IPS-15b (cell line): ENCODE data around the gene HECTD4.

Experiments
- H3K27me3 ChIP-seq: one replicate; pipeline ENCODE4 v1.6.1; 2013; ENCODE audit warnings: low read length; ENCODE audit not compliant: control insufficient read depth, insufficient read depth
- H3K36me3 ChIP-seq: one replicate; pipeline ENCODE4 v1.6.1; 2013; ENCODE audit warnings: low read length; ENCODE audit not compliant: control insufficient read depth, insufficient read depth
- H3K4me1 ChIP-seq: one replicate; pipeline ENCODE4 v1.6.1; 2013; ENCODE audit warnings: mild to moderate bottlenecking, low read length; ENCODE audit not compliant: control insufficient read depth, insufficient read depth
- H3K4me3 ChIP-seq: one replicate; pipeline ENCODE4 v1.5.1; 2013; ENCODE audit warnings: low read depth, low read length
- H3K9ac ChIP-seq: one replicate; pipeline ENCODE4 v1.6.1; 2013; ENCODE audit warnings: low read depth, mild to moderate bottlenecking, low read length
- H3K9me3 ChIP-seq: one replicate; pipeline ENCODE4 v1.6.1; 2013; ENCODE audit warnings: mild to moderate bottlenecking, low read length; ENCODE audit not compliant: control insufficient read depth, insufficient read depth

Gene HECTD4

DNA sequence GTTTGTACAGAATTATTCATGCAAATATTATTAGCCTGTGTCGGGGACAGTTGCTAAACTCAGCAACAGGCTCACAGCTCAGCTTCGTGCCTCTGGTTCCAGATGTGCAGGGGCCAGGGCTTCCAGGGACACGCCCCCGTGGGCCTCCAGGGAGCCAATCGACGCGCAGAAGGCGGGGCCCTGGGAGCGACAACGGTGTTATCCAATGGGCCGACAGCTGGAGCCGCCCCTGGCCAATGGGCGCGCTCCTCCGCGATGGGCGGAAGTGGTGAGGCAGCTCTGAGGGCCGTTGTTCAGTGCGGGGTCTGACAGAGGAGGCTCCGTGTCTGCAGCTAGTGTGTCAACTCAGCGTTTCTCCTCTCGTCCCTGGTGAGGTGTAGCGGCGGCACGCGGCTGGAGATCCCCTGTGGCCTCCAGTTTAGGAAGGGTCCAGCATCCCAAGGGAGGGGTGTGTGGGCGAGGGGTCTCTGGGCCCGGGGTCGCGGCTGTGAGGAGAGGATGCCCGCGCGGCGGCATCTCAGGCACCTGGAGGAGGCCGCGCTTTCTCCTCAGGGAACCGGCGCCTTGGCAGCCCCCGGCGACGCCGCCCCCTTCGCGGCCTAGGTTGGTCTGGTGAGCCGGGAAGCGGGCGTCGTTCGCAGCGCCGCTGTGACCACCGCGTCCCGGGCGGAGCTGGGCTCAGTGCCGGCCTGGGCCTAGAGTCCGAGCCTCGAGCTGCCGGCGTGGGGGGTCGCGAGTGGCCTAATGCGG lies 256.8 kb downstream of the HECTD4 start, which contains the start of gene TRAFD1:
Gene TRAFD1, plus strand, starts transcription at position 311 of the 750 bp plus-strand sequence. CDS start 4,963 bp downstream, outside the sequence.
- Histone ChIP-seq H3K36me3 (no peaks in the 10 kb centered on the region), H3K27me3 (no peaks in the 10 kb centered on the region), H3K9ac (peak within 1 kb of the TSS; percentile 73), H3K9me3 (no peaks in the 10 kb centered on the region), H3K4me3 (peak within 1 kb of the TSS; percentile 91), H3K4me1 (peaks cover 13% of the 10 kb centered on the region)

DNA sequence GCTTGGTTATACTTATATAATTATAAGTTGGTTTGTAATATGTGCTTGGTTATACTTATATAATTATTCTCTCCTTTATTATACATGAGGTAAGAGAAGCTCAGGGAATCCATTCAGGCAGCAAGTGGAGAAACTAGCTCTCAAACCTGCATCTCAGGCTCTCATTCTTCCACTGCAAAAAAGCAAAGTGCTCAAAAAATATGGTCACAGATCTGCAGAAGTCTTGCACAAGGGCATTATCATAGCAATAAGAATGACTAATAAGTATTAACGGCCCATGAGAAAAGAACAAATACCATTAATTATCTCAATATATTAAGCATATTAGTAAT lies 257.3 kb downstream of the HECTD4 start:
- Histone ChIP-seq H3K9ac (no peak overlapping the region), H3K4me1 (peaks cover 13% of the 10 kb centered on the region), H3K27me3 (no peaks in the 10 kb centered on the region), H3K4me3 (no peak overlapping the region), H3K36me3 (no peaks in the 10 kb centered on the region), H3K9me3 (no peaks in the 10 kb centered on the region)

DNA sequence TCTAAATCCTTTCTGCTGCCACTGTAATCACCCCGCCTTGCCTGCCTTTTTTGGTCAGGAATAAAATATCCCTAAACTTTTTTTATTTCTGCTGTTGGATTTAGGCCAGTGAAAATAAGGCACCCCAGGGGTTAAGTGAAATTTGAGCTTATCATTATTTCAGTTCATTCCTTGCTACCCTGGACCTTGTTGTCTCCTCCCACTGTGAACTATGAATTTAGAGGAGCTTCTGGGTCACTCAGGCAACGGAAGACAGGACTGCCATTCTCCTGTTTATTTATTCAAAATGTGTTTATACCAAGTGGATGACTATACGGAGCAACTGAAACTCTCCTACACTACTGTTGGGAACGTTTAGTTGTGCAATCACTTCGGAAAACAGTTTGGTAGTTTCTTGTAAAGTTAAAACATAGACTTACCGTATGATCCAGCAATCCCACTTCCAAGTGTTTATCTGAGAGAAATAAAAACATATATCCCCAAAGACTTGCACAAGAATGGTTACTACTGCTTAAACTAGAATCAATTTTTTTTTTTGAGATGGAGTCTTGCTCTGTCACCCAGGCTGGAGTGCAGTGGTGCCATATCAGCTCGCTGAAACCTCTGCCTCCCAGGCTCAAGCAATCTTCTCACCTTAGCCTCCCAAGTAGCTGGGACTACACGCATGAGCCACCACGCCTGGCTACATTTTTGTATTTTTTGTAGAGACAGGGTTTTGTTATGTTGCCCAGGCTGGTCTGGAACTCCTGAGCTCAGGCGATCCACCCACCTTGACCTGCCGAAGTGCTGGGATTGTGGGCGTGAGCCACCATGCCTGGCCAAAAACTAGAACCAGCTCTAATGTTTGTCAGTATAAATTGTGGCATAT lies 259.2 kb downstream of the HECTD4 start:
- no peak overlapping the region for H3K4me3 ChIP-seq
- H3K36me3 ChIP-seq, result no peaks in the 10 kb centered on the region
- peaks cover 13% of the 10 kb centered on the region for H3K4me1 ChIP-seq
- H3K9me3 ChIP-seq, result no peaks in the 10 kb centered on the region
- H3K27me3 ChIP-seq, result no peaks in the 10 kb centered on the region
- no peak overlapping the region for H3K9ac ChIP-seq

DNA sequence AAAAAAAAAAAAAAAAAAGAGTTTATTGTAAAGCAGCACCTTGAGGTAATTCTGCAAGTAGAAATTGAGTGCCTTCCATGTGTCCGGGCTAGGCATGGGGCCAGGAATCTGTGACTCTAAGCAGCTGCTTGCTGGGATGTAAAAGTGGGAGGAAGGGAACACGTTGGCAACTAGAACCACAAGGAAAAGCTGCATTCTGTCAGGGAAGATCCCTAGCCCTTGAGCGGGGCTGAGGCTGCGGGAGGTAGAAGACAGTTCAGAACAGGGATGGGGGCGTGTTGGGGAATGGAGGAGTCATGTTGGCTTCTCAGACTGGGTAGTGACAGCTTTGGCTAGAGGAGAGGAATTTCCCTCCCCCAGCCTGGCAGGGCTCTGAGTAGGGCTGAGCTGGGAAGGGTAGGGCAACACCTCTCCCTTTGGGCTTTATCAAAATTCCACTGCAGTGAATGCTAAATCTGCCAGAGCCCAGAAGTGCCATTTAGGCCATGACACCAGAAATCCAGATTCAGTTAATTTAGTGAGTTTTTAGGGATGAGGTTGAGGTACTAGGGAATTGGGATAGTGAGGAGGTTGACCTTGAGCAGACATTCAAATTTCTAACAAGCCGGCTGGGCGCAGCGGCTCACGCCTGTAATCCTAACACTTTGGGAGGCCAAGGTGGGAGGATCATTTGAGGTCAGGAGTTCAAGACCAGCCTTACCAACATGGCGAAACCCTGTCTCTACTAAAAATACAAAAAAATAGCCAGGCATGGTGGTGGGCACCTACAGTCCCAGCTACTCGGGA lies 260.3 kb downstream of the HECTD4 start:
- H3K4me3 ChIP-seq, result no peak overlapping the region
- no peak overlapping the region for H3K9ac ChIP-seq

DNA sequence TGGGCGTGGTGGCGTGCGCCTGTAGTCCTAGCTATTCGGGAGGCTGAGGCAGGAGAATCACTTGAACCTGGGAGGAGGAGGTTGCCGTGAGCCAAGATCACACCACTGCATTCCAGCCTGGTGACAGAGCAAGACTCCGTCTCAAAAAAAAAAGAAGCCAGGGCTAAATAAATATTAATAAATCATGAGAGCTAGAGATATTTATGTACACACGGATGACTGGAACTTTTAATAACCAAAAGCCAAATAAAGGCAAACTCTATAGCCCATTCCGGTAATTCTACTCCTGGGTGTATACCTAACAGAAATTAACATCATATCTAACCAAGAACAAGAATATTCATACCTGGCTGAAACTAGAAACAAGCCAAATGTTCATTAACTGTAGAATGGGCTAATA lies 264.5 kb downstream of the HECTD4 start:
- Histone ChIP-seq H3K9ac (no peak overlapping the region), H3K9me3 (no peaks in the 10 kb centered on the region), H3K4me1 (peaks cover 13% of the 10 kb centered on the region)

More for the DNA sequence above, 260.3 kb downstream of the HECTD4 start:
- Histone ChIP-seq H3K36me3 (no peaks in the 10 kb centered on the region), H3K27me3 (no peaks in the 10 kb centered on the region), H3K4me1 (peaks cover 14% of the 10 kb centered on the region), H3K9me3 (no peaks in the 10 kb centered on the region)

DNA sequence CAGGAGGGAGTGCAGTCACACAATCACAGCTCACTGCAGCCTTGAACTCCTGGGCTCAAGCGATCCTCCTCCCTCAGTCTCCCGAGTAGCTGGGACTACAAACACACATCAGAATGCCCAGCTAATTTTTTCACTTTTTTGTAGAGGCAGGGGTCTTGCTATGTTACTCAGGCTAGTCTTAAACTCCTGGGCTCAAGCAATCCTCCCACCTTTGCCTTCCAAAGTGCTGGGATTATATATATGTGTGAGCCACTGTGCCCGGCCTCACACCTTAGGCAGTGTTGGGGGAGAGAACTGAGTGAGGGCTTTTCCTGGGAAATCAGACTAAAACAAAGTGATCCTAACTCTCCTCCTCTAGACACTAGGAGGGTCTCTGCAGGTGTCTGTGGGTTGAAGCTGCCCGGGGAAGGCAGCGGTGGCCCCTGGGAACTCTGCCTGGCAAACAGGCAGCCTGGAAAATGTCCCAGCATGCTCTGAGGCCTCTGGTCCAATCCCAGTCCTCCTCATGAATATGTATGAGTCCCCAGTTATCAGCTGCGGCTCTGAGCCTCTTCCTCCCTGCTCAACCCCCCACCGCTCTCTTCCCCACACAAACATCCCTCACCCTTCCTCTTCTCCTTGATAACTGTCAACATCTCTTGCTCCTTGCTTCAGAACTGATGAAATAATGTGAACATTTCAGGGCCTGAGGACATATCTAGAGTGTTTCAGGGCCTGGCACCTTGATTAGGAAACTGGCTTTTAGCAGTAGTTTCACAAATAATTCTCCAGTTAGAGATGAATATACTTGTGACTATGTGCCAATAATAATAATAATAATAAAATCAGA lies 265.8 kb downstream of the HECTD4 start:
- Histone ChIP-seq H3K9me3 (no peaks in the 10 kb centered on the region), H3K36me3 (no peaks in the 10 kb centered on the region), H3K9ac (no peak overlapping the region), H3K4me1 (peaks cover 9% of the 10 kb centered on the region), H3K27me3 (no peaks in the 10 kb centered on the region), H3K4me3 (peak overlapping the region; percentile 28)

More for the DNA sequence above, 264.5 kb downstream of the HECTD4 start:
- no peaks in the 10 kb centered on the region for H3K27me3 ChIP-seq
- H3K4me3 ChIP-seq, result no peak overlapping the region
- H3K36me3 ChIP-seq, result no peaks in the 10 kb centered on the region

DNA sequence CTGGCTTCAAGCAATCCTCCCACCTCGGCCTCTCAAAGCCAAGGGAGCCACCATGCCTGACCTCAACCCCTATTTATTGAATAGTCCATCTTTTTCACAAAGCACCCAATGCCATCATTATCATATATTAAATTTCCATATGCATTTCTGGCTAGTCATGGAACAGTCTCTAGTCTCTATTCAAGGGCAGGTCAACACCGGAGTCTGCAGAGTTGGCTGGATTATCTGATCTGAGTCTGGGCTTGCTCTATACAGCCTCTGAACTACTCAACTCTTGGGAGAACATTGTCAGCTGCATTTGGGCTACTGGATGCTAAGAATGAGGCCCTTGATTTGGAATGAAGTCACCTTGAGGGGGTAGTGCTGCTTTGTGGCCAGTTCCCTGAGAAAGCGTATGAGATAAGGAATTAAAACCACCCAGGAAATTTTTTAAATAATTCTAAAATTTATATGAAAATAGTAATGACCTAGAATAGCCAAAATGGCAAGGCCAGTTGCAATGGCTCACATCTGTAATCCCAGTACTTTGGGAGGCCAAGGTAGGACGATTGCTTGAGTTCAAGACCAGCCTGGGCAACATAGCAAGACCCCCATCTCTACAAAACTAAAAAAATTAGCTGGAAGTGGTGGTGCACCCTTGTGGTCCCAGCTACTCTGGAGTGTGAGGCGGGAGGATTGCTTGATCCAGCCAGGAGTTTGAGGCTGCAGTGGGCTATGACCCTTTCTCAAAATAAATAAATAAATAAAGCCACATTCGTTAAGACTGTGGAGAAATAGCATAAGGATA lies 266.8 kb downstream of the HECTD4 start:
- H3K27me3 ChIP-seq, result no peaks in the 10 kb centered on the region
- no peaks in the 10 kb centered on the region for H3K9me3 ChIP-seq
- no peaks in the 10 kb centered on the region for H3K36me3 ChIP-seq
- no peak overlapping the region for H3K9ac ChIP-seq
- H3K4me3 ChIP-seq, result no peak overlapping the region
- H3K4me1 ChIP-seq, result peaks cover 10% of the 10 kb centered on the region

DNA sequence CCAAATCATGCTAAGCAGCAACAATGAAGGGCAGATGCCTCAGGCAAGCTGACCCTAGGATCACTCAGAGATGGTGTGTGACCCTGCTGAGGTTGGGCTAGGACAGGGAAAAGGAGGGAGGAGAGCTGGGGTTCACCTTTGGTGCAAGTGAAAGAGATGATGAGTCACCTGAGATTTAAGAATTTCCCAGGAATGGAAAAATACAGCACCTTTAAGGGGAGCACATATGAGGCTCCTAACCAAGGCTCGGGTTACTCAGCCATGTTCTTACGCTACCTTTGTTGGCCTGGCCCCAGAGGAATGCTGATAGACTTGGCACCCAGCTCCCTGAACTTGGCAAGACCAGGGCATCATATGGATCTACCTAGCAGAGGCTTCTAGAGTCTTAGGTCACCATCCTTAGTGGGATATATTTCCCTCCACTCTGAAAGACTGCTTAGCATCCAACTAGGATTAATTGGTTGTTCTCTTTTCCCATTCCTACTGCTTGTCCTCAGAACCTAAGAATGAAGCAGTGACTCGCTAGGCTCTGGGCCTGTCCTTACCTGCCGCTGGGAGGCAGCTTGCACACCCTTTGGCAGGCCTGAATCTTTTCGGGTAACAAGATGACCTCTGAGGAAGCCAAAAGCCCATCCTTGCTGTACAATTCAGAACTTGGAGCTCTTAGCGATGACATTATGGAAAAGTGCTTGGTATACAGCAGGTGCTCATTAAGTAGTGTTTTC lies 269.7 kb downstream of the HECTD4 start:
- peaks cover 15% of the 10 kb centered on the region for H3K4me1 ChIP-seq
- H3K9me3 ChIP-seq, result no peaks in the 10 kb centered on the region
- no peaks in the 10 kb centered on the region for H3K27me3 ChIP-seq
- no peak overlapping the region for H3K4me3 ChIP-seq
- H3K9ac ChIP-seq, result no peak overlapping the region
- H3K36me3 ChIP-seq, result no peaks in the 10 kb centered on the region

DNA sequence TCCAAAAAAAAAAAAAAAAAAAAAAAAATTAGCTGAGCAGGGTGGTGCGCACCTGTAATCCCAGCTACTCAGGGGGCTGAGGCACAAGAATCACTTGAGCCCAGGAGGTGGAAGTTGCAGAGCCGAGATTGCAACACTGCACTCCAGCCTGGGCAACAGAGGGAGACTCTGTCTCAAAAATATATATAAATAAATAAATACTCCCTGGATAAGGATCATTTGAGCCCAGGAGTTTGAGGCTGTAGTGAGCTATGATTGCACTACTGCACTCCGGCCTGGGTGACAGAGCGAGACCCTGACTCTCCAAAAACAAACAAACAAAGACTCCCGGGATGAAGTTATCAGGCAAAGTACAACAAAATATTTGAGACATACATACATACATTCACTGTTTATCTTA lies 270.3 kb downstream of the HECTD4 start:
- no peak overlapping the region for H3K9ac ChIP-seq
- no peaks in the 10 kb centered on the region for H3K27me3 ChIP-seq
- H3K36me3 ChIP-seq, result no peaks in the 10 kb centered on the region
- no peak overlapping the region for H3K4me3 ChIP-seq
- H3K4me1 ChIP-seq, result peaks cover 16% of the 10 kb centered on the region
- H3K9me3 ChIP-seq, result no peaks in the 10 kb centered on the region
